Measurements from ENCODE around the gene KLHL21.

Gene KLHL21

DNA sequence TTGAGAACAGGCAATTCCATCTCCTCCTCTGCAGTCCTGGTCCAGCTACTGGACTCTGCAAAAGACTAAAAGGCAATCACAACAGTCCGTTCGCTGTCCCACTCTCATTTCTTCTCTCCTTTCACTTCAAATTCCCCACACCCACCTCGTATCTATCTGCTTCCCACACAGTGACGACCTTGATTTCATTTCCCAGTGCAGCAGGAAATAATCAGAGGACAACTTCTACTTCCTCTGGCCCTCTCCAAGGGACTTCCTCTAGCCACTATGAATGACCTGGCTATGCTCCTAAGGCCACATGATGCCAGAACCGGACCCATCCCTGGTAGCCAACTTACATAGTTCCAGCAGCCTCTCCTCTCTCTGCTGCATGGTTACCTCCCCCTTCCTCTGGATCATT lies 56.3 kb downstream of the KLHL21 start:
- no peak for DNase-seq

DNA sequence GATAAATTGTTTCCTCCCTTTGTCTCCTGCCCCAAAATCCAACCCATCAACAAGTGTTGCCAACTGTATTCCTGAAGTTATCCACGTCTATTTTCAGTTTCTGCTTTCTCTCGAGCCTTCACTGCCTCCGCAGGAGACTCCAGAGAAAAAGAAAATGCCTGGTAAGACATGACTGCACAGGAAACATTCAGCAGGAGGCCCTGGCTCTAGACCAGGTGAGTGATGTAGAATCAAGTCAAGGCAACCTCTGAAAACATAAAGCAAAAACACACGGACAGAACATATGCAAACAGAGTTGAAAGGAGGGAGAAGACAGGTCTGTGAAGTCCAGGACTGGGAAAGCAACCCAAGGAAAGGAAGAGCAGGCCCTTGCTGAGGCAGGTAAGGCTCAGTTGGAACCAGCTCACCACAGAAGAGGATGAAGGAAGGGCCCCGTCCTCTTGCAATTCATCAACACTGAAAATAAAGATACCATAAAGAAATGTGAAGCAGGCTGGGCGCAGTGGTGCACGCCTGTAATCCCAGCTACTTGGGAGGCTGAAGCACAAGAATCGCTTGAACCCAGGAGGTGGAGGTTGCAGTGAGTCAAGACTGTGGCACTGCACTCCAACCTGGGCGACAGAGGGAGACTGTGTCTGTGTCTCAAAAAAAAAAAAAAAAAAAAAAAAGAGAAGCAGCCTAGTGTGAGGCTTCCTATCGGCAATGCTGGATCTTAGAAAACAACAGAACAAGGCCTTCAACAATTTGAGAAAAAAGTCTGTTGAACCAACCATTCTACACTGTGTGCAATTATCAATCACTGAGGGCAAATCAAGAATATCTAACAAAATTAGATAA lies 57.2 kb downstream of the KLHL21 start:
- peak in 1 of 2 donors; percentile 13 for DNase-seq

DNA sequence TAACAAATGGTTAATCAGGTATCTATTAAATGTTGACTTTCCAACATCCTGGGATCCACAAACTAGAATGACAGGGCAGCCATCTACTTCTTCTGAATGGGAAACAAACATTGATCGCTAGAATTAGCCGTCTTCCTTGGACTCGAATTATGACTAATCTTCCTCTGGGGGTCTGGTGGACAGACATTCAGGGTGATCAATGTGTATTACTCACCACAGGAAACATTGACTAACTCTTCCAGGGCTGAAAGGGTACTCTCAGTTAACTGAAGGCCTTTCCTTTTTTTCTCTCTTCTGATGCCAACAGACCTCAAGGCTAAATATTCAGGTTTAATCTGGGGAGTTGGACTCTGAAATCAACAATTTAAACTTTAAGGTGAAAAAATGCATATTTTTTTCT lies 57.8 kb downstream of the KLHL21 start:
- DNase-seq: no peak

Measured in CD4-positive, alpha-beta T cell treated with Interleukin-1 beta for 1 hour (primary cell).